Measurements from ENCODE around the gene ASAP3. TPM values are rescaled to one million over a fixed set of nuclear protein-coding genes. Genes with fewer than 3 reads are reported as not detected.

Gene ASAP3
- total RNA-seq, 4 donors from 2014 or later: 17.6 to 39.0 (median 30.5) TPM

DNA sequence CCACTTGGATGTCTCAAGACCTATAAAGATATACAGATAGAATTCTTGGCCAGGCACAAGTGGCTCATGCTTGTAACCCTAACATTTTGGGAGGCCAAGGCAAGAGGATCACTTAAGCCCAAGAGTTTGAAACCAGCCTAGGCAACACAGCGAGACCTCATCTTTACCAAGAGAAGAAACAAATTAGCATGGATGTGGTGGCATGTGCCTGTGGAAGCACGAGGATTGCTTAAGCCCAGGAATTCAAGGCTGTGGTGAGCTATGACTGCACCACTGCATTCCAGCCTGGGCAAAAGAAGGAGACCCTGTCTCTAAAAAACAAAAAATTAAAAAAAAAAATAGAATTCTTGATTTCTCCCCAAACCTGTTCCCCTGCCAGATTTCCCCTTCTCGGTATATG lies 8.3 kb downstream of the ASAP3 start:
- intact Hi-C loops (cut with DNase I): no loop called here
- peaks cover 9 to 63% (median 11%) of the 10 kb centered on the region in 3 donors for H3K4me1 ChIP-seq
- H3K4me3 ChIP-seq: no peak overlapping the region
- H3K36me3 ChIP-seq: no peaks in the 10 kb centered on the region
- DNase-seq: no peak
- WGBS, 2 donors: 66 to 73% methylated on average over 3 of the region's 3 CpGs
- H3K9me3 ChIP-seq: no peaks in the 10 kb centered on the region
- TF ChIP-seq, protein P1, sequence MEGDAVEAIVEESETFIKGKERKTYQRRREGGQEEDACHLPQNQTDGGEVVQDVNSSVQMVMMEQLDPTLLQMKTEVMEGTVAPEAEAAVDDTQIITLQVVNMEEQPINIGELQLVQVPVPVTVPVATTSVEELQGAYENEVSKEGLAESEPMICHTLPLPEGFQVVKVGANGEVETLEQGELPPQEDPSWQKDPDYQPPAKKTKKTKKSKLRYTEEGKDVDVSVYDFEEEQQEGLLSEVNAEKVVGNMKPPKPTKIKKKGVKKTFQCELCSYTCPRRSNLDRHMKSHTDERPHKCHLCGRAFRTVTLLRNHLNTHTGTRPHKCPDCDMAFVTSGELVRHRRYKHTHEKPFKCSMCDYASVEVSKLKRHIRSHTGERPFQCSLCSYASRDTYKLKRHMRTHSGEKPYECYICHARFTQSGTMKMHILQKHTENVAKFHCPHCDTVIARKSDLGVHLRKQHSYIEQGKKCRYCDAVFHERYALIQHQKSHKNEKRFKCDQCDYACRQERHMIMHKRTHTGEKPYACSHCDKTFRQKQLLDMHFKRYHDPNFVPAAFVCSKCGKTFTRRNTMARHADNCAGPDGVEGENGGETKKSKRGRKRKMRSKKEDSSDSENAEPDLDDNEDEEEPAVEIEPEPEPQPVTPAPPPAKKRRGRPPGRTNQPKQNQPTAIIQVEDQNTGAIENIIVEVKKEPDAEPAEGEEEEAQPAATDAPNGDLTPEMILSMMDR (IDR thresholded peaks at IDR 0.05): no peak
- no peaks in the 10 kb centered on the region for H3K27me3 ChIP-seq
- H3K27ac ChIP-seq: peak overlapping the region in 2 of 4 donors; percentile 42 to 43

DNA sequence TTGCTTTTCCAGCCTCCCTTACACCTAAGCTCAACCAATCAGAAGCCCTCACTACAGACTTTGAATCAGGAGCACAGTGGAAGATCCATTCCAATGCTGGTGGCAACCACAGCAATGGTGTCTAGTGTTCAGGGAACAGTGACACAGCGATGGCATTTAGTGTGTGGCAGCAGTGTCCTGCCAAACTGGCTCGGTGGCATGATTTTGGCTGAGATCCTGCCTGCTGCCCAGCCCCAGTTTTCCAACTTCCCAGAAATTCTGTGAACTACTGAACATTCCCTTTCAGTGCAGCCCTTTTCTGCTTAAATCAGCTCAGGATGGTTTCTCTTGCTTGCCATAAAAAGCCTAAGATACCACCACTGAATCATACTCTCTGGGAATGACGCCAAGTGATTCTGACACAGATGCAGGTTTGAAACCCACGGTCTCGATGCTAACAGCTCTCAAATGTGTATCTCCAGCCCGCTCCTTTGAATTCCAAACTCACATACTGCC lies 8.8 kb downstream of the ASAP3 start:
- Histone ChIP-seq H3K27me3 (no peaks in the 10 kb centered on the region), H3K4me1 (peaks cover 9 to 63% (median 15%) of the 10 kb centered on the region in 3 donors), H3K9me3 (no peaks in the 10 kb centered on the region), H3K36me3 (no peaks in the 10 kb centered on the region), H3K27ac (peak overlapping the region in 3 of 4 donors; percentile 9 to 43 (median 42)), H3K4me3 (no peak overlapping the region)
- TF ChIP-seq, protein P1 (IDR thresholded peaks at IDR 0.05): no peak
- TF ChIP-seq POLR2A (IDR thresholded peaks at IDR 0.05): no peak
- 47 to 62% methylated on average over 5 to 6 of the region's 6 CpGs for WGBS, 2 donors
- DNase-seq: no peak
- intact Hi-C loops (cut with DNase I): no loop called here

DNA sequence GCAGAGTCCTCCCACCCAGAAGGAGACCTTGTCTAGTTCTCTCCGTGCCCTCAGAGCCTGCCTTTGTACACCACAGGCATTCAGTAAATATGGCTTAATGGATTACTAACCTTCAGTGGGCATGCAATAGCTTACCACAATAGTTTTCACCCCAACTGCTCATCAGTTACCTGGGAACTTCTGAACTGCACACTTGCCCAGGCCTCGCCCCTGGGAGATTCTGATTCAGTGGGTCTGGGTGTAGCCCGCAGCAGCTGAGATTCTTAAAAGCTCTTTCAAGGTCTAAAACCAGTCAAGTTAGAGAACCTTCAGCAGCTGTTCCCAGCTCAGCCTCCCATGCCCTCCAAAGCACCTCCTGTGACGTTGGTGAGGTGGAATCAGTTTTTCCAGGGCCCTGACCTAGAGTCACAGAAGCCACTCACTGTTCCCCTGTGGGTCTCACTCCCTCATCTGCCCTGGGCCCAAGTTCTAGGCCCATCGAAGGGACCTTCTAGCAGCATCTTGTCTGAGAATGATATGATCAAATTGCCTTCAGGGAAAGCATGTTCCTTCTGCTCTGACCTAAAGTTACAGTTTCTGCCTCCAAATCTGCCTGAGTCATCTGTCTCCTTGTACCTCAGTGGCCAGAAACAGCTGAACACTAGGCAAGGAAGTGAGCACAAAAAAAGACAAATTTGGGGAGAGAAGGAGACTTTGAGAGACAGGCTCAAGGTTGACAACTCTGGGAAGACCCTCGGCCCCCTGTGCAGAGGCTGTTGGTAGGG lies 10.8 kb downstream of the ASAP3 start:
- H3K4me1 ChIP-seq: peaks cover 9 to 54% (median 16%) of the 10 kb centered on the region in 3 donors
- H3K27ac ChIP-seq: peak overlapping the region; percentile 16 to 77 (median 46)
- H3K4me3 ChIP-seq: no peak overlapping the region
- 61% methylated on average over 3 to 6 of the region's 6 CpGs for WGBS, 2 donors
- H3K36me3 ChIP-seq: no peaks in the 10 kb centered on the region
- intact Hi-C loops (cut with DNase I): no loop called here
- H3K9me3 ChIP-seq: no peaks in the 10 kb centered on the region
- no peak for DNase-seq
- TF ChIP-seq POLR2A (IDR thresholded peaks at IDR 0.05): no peak
- TF ChIP-seq, protein P1 (IDR thresholded peaks at IDR 0.05): no peak
- no peaks in the 10 kb centered on the region for H3K27me3 ChIP-seq

DNA sequence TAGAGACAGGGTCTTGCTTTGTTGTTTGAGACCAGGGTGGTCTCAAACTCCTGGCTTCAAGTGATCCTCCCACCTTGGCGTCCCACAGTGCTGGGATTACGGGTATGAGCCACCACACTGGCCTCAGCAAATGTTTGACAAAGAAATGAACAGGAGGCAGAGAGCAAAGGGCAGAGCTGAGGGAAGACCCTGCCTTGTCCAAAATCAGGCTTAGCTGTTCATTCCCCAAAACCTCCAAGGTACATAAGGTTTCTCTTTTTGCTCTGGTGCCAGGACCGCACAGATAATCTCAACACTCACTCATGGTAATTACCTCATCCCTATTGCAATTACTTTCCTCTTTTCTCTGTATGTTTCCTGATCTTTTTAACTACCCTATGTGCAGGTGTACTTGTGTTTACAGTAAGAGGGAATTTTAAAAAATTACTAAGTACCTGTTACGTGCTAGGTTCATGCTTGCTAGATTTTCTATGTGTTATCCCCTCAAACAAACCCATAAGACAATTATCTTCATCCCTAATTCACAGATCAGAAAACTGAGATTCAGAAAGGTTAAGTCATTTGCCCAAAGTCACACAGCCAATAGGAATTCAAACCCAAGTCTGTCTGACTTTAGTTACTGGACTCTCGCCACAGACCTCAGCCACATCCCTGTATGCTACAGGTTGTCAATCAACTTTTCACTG lies 11.5 kb downstream of the ASAP3 start:
- intact Hi-C loops (cut with DNase I): no loop called here
- Histone ChIP-seq H3K4me3 (no peak overlapping the region), H3K27ac (peak overlapping the region in 3 of 4 donors; percentile 45 to 77 (median 48)), H3K36me3 (no peaks in the 10 kb centered on the region), H3K27me3 (no peaks in the 10 kb centered on the region), H3K9me3 (no peaks in the 10 kb centered on the region), H3K4me1 (peaks cover 9 to 54% (median 16%) of the 10 kb centered on the region in 3 donors)
- DNase-seq: no peak
- TF ChIP-seq, protein P1 (IDR thresholded peaks at IDR 0.05): no peak
- TF ChIP-seq POLR2A (IDR thresholded peaks at IDR 0.05): no peak
- WGBS, 2 donors: 85 to 86% methylated on average over 4 to 5 of the region's 5 CpGs
